ENCODE data around the gene PIP5KL1. TPM values are rescaled to one million over a fixed set of nuclear protein-coding genes. Genes with fewer than 3 reads are reported as not detected.

The PIP5KL1 gene
- total and polyA plus RNA-seq, 2 experiments from 2014 or later: 13.4 to 19.5 TPM

DNA sequence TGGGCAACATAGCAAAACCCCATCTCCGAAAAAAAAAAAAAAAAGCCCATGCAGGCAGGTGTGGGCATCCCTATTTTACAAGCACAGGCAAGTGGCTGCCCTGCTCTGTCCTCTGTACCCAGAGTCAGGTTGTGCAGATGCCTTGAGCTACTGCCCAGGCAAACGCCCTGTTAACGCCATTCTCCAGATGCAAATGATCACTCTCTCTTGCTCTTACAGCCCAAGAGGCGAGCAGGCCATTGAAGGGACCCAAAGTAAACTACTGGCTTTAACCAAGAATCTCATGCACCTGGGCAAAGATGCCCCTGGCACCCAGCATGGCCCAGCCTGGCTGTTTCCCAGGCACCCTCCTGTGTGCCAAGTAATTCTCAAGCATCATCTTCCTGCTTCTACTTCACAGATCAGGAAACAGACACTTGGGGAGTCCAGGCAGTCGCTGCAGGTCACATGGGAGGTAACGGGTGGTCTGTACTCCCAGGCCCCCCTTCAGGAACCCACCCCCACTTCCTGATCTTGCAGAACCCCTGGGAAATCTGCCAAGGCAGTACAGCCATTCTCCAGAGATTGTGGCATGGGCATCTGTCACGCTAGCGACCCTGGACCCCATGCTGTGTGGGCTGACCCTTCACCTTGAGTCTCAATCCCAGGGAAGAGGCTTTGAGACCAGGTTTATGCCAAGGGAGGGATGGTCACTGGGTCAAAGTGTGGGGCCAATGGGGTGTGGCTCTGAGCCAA lies 36.0 kb upstream of the PIP5KL1 start:
- ATAC-seq (no peak), DNase-seq (ENCODE audit: low spot score) (no peak)
- Mint-ChIP-seq H3K4me3 (no peak overlapping the region), H3K36me3 (ENCODE audit: low read depth) (peaks cover 3% of the 10 kb centered on the region; the same call in 2 of the 3 replicates), H3K9me3 (no peaks in the 10 kb centered on the region), H3K27me3 (ENCODE audit: insufficient read depth, low read depth, poor library complexity) (peaks cover 19% of the 10 kb centered on the region), H3K27ac (peak overlapping the region; percentile 95; the same call in 1 of the 2 replicates), H3K4me1 (peaks cover 85% of the 10 kb centered on the region)
- H3K27me3 ChIP-seq (ENCODE audit: insufficient read depth): no peaks in the 10 kb centered on the region
- H3K36me3 ChIP-seq (ENCODE audit: insufficient read depth): no peaks in the 10 kb centered on the region
- TF ChIP-seq CREB1 (CRISPR knock-in tag; IDR thresholded peaks at IDR 0.05; ENCODE audit: low read depth): no peak
- TF ChIP-seq JUNB (IDR thresholded peaks at IDR 0.05; ENCODE audit: unreplicated experiment): no peak
- TF ChIP-seq ETS1 (IDR thresholded peaks at IDR 0.05): no peak
- TF ChIP-seq POLR2AphosphoS5 (IDR thresholded peaks at IDR 0.05; ENCODE audit: low read depth): no peak
- no peak for TF ChIP-seq REST (IDR thresholded peaks at IDR 0.05; ENCODE audit: unreplicated experiment)
- TF ChIP-seq EZH2phosphoT487 (IDR thresholded peaks at IDR 0.05; ENCODE audit: unreplicated experiment): no peak
- no peak for TF ChIP-seq STAT1 (IDR thresholded peaks at IDR 0.05; ENCODE audit: unreplicated experiment)
- TF ChIP-seq ZNF114 (CRISPR knock-in tag; IDR thresholded peaks at IDR 0.05): no peak
- TF ChIP-seq EZH2 (IDR thresholded peaks at IDR 0.05; ENCODE audit: low read depth, unreplicated experiment): no peak
- 0 out of 2 replicates have a peak, but pooled peaks cover 5% of the 10 kb centered on the region for H3F3A ChIP-seq (replicated peaks; ENCODE audit: low read depth)
- no peaks in the 10 kb centered on the region for H3K9me2 ChIP-seq (ENCODE audit: insufficient read depth)
- H3K4me3 ChIP-seq: no peak overlapping the region
- no peak overlapping the region for H3K4me2 ChIP-seq
- H3K4me1 ChIP-seq (ENCODE audit: insufficient read depth): peaks cover 33% of the 10 kb centered on the region
- no peak overlapping the region for H2AFZ ChIP-seq
- H4K20me1 ChIP-seq (replicated peaks; ENCODE audit: insufficient read depth): peaks cover 24% of the 10 kb centered on the region
- peaks cover 98% of the 10 kb centered on the region for H3K79me2 ChIP-seq (replicated peaks; ENCODE audit: insufficient read depth)
- peak overlapping the region; percentile 92 for H3K27ac ChIP-seq (ENCODE audit: low read depth)

- no peak for ATAC-seq
- H3K36me3 ChIP-seq (ENCODE audit: insufficient read depth): no peaks in the 10 kb centered on the region
- 0 out of 2 replicates have a peak, but pooled peaks cover 5% of the 10 kb centered on the region for H3F3A ChIP-seq (replicated peaks; ENCODE audit: low read depth)
- H3K79me2 ChIP-seq (replicated peaks; ENCODE audit: insufficient read depth): peaks cover 99% of the 10 kb centered on the region
- H3K27ac ChIP-seq (ENCODE audit: low read depth): peak overlapping the region; percentile 92
- Mint-ChIP-seq H3K4me3 (no peak overlapping the region), H3K9me3 (no peaks in the 10 kb centered on the region), H3K4me1 (peaks cover 83% of the 10 kb centered on the region), H3K27ac (peak overlapping the region; percentile 95), H3K27me3 (ENCODE audit: insufficient read depth, low read depth, poor library complexity) (peaks cover 22% of the 10 kb centered on the region), H3K36me3 (ENCODE audit: low read depth) (peaks cover 6% of the 10 kb centered on the region; the same call in 2 of the 3 replicates)
- H3K4me2 ChIP-seq: peak overlapping the region; percentile 55; the same call in 1 of the 2 replicates
- no peak overlapping the region for H3K4me3 ChIP-seq
- no peak overlapping the region for H2AFZ ChIP-seq
- DNase-seq (ENCODE audit: low spot score): no peak
- H3K27me3 ChIP-seq (ENCODE audit: insufficient read depth): no peaks in the 10 kb centered on the region
- peaks cover 29% of the 10 kb centered on the region for H4K20me1 ChIP-seq (replicated peaks; ENCODE audit: insufficient read depth)
- H3K9me2 ChIP-seq (ENCODE audit: insufficient read depth): no peaks in the 10 kb centered on the region
- peaks cover 27% of the 10 kb centered on the region for H3K4me1 ChIP-seq (ENCODE audit: insufficient read depth)
- TF ChIP-seq JUNB (IDR thresholded peaks at IDR 0.05; ENCODE audit: unreplicated experiment): no peak
- TF ChIP-seq ZNF331 (CRISPR knock-in tag; IDR thresholded peaks at IDR 0.05; ENCODE audit: low read depth): no peak
- TF ChIP-seq POLR2AphosphoS5 (IDR thresholded peaks at IDR 0.05; ENCODE audit: low read depth): no peak
- TF ChIP-seq ETS1 (IDR thresholded peaks at IDR 0.05): no peak
- TF ChIP-seq REST (IDR thresholded peaks at IDR 0.05; ENCODE audit: unreplicated experiment): no peak
- TF ChIP-seq, protein P1, sequence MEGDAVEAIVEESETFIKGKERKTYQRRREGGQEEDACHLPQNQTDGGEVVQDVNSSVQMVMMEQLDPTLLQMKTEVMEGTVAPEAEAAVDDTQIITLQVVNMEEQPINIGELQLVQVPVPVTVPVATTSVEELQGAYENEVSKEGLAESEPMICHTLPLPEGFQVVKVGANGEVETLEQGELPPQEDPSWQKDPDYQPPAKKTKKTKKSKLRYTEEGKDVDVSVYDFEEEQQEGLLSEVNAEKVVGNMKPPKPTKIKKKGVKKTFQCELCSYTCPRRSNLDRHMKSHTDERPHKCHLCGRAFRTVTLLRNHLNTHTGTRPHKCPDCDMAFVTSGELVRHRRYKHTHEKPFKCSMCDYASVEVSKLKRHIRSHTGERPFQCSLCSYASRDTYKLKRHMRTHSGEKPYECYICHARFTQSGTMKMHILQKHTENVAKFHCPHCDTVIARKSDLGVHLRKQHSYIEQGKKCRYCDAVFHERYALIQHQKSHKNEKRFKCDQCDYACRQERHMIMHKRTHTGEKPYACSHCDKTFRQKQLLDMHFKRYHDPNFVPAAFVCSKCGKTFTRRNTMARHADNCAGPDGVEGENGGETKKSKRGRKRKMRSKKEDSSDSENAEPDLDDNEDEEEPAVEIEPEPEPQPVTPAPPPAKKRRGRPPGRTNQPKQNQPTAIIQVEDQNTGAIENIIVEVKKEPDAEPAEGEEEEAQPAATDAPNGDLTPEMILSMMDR (conservative IDR thresholded peaks at IDR 0.05; ENCODE audit: low read depth in 2 of 2): no peak
- no peak for TF ChIP-seq EZH2 (IDR thresholded peaks at IDR 0.05; ENCODE audit: low read depth, unreplicated experiment)
These were observed 35.4 kb upstream of the PIP5KL1 start for GRCh38 chr9:127965953-127966352.
